CD4-positive, alpha-beta T cell treated with Interleukin-4 for 4 hours (primary cell): Measurements from ENCODE around the gene TOMM20.
"Not testable (repeated sequence)": the region's sequence is repeated elsewhere in the genome, so short reads cannot be mapped to it uniquely, and the experiment has no call there.

Source experiments
- DNase-seq: peaks from one replicate; pipeline ENCODE4 v3.0.0-alpha.2; 2020

The TOMM20 gene

DNA sequence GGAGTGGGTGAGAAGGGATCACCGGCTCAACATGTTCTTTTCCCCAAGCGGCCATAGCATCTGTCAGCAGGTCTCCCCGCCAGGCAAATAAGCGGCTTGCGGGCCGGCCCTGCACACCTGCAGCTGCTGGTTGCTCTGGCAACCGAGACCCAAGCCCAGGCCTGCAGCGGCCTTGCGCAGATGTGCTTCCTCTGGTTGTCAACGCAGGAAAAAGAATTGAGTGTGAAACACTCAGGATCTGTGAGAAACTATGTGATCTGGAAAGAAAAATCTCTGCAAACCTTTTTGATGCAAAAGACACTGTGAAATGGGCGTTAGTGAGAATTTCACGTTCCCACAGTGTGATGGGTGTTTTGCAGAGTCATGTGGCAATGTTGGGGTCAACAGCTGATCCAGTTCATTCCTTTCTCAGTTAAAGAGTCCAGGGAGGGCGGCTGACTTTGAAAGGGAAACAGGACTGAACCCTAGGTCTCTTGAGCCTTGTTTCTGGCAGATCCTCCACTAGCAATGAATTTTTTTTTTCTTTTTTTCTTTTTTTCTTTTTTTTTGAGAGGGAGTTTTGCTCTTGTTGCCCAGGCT is 28.4 kb downstream of the TOMM20 start:
- no peak for DNase-seq

DNA sequence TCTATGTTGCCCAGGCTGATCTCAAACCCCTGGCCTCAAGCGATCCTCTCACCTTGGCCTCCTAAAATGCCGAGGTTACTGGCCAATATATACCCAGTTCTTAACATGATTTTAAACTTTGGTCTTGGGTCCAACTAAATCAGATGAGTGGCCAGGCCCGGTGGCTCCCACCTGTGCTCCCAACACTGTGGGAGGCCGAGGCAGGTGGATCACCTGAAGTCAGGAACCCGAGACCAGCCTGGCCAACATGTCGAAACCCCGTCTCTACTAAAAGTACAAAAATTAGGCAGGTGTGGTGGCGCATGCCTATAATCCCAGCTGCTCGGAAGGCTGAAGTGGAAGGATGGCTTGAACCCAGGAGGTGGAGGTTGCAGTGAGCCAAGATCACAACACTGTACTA is 29.6 kb downstream of the TOMM20 start:
- no peak for DNase-seq

DNA sequence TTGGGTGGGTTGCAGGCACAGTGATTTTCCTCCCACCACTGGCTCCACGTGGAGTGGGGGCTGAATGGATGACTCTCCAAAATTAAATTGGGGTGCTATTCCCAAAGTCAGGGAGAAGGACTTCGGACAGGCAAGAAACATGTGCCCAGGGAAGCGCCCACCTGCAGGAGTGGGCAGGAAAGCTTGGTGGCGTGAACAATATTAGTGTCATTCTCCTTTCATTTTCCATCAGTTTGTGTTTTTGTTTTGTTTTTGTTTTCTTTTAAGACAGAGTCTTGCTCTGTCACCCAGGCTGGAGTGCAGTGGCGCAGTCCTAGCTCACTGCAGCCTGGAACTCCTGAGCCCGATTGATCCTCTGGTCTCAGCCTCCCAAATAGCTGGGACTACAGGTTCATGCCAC is 30.1 kb downstream of the TOMM20 start:
- DNase-seq, result no peak

DNA sequence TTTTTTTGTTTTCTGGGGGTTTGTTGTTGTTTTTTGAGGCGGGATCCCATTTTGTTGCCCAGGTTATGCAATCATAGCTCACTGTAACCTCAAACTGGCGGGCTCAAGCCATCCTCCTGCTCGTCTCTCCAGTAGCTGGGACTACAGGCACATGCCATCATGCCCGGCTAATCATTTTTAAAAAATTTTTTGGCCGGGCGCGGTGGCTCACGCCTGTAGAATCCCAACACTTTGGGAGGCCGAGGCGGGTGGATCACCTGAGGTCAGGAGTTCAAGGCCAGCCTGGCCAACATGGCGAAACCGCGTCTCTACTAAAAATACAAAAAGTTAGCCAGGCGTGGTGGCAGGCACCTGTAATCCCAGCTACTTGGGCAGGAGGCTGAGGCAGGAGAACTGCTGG is 31.1 kb downstream of the TOMM20 start:
- DNase-seq, result not testable (repeated sequence)

DNA sequence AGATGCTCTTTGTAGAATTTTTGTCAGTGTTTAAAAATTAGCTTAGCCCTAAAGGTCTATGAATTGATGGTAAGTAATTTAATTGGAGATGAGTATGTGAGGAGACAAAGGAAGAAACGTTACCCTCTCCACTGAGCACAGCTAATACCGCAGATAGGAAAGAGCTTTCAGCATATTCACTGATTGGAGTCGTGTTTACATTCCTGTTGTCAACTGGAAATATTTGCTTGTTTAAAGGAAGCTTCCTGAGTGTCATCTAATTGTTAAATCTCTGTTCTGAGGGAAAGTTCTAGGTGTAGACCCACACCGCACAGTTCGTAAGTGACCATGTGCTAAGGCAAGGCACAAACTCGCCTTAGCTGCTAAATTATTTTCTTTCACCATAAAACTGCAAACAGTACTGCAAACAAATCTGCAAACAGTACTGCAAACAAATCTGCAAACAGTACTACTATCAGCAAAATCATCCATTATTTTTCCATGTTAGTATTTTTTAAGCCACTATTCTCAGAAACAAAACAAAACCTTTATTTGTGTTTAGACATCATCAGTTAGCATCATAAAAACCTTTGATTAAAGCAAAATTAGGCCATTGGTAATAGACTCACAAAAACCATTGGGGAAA is 32.6 kb downstream of the TOMM20 start:
- no peak for DNase-seq

DNA sequence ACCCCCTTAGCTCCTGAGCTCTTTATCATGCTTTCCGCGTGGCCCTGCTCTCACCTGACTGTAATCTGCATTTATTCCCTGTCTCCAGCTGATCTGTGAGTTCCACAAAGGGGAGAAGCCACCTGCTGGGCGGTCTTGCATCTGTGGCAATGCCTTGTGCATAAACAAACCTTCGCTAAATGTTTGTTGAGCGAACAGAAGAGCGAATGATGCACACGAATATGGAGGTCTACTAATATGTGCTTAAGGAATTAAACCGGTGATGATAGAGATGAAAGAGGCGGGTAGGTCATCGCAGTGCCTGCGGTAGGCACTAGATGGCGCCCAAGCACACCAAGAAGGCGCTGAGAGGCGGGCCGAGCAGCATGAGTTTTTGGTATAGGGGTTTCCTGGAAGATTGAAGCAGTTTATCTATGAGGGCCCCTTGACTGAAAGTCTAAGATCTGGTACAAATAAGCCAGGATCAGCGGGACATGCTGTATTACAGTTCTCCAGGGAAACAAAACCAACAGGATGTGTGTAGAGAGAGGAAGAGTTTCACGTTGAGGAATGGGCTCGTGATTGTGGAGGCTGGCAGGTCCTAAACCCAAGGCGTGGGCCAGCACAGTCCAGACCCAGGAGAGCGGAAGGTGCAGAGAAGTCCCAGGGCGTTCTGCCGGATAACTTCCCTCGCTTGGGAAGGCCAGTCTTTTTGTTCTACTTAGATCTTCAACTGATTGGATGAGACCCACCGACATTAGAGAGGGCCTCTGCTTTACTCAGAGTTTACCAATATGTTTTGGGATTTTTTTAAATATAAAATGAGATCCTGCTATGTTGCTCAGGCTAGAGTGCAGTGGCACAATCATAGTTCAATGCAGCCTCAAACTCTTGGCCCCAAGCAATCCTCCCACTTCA is 34.7 kb downstream of the TOMM20 start:
- DNase-seq, result peak; percentile 79

DNA sequence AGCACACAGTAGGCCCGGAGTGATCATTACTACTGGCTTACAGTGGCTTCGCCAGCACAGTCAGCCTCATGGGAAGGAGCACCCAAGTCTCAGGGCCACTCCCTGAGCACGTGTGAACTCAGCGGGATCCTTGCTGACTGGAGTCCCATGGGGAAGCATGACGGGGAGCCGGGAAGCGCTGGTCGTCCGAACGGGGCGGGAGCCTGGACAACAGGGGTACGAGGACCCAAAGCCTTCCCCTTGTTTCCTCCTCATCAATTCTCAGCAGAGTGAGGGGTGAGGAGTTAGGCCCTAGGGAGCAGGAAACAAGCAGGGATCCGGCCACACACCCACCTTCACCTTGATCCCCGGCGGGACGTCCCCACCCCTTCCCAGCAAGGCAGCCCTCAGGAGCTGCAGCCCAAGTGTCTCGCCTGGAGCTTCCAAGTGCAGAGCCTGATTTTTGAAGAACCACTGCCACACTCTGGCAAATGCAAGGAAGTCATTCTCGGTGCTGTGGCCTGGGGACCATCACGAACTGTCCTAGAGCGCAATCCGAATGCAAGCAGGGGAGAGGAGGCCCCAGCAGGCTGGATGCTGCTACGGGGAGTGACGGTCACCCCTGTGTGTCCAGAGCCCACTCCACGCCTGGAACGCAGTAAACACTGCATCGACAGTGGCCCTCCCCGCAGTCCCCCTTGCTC is 35.5 kb downstream of the TOMM20 start:
- no peak for DNase-seq

DNA sequence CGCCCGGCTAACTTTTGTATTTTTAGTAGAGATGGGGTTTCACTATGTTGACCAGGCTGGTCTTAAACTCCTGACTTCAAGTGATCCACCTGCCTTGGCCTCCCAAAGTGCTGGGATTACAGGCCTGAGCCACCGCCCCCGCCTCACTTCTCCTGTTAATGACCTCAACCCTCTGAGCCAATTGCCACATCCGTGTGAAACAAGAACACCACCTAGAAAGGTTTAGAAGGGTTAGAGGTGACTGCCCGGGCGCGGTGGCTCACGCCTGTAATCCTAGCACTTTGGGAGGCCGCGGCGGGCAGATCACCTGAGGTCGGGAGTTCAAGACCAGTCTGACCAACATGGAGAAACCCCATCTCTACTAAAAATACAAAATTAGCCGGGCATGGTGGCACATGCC is 36.2 kb downstream of the TOMM20 start:
- DNase-seq, result not testable (repeated sequence)

DNA sequence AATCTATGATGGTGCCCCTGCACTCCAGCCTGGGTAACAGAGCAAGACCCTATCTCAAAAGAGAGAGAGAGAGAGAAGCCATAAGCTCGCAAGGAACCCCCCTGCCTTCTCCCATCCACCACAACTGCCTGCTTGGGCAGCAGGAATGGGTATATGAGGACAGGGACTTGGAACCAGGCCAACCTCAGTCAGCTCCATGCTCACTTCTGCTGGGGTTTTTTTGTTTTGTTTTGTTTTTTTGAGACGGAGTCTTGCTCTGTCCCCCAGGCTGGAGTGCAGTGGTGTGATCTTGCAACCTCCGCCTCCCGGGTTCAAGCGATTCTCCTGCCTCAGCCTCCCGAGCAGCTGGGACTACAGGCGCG is 36.6 kb downstream of the TOMM20 start:
- not testable (repeated sequence) for DNase-seq

DNA sequence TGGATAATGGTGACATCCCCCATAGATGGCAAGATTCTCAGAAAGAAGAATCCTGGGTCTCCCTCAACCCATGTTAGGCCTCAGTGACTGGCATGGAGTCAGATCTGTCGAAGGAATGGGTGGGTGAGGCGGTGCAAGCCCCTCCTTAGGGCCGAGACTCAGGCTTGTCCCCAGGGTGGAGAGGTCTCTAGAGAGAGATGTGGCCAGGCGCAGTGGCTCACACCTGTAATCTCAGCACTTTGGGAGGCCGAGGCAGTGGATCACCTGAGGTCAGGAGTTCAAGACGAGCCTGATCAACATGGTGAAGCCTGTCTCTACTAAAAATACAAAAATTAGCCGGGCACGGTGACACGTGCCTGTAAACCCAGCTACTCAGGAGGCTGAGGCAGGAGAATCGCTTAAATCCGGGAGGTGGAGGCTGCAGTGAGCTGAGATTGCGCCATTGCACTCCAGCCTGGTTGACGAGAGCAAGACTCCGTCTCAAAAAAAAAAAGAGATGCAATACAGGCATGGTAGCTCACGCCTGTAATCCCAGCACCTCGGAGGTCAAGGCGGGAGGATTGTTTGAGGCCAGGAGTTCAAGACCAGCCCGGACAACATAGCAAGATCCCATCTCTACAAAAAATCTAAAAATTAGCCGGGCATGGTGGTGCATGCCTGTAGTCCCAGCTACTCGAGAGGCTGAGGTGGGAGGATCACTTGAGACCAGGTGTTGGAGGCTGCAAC is 37.2 kb downstream of the TOMM20 start:
- not testable (repeated sequence) for DNase-seq

DNA sequence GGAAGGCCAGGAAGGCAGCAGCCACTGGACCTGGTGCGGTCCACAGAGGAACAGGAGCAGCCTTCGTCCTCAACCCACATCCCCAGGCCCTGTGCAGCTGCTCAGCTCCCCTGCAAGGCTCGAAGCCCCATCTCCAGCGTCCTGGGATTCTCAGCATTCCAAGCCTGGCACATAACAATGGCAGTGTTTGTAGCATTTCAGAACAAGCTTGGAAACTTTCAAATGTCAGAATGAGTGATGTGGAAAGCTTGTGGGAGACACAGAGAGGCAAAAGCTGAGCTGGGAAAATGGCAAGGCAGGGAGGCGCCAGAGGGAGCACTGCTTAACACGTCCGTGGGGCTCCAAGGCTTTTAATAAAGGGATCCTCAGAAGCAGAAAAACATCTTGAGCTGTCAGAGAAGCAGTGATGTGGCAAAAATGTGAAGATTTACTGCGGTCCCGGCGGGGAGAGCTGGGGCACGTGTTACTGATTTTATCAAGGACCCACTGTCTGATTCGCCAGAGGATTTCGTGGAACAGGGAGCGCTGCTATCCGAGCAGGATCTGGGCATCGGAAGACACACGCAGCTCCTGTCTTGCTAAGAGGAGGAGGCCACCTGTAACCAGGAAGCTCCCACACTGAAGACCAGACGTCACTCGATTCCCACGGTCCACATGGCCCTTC is 38.1 kb downstream of the TOMM20 start:
- no peak for DNase-seq

DNA sequence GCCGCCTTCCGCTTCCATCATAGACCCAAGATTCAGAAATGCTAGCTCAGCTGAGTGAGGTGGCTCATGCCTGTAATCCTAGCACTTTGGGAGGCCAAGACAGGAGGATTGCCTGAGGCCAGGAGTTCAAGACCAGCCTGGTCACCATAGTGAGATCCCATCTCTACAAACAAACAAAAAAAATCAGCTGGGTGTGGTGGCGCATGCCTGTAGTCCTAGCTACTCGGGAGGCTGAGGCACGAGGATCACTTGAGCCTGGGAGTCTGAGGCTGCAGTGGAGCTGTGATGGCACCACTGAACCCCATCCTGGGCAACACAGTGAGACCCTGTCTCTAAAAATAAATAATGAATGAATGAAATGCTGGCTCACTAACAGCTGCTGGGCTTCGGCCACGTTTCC is 39.7 kb downstream of the TOMM20 start:
- no peak for DNase-seq

DNA sequence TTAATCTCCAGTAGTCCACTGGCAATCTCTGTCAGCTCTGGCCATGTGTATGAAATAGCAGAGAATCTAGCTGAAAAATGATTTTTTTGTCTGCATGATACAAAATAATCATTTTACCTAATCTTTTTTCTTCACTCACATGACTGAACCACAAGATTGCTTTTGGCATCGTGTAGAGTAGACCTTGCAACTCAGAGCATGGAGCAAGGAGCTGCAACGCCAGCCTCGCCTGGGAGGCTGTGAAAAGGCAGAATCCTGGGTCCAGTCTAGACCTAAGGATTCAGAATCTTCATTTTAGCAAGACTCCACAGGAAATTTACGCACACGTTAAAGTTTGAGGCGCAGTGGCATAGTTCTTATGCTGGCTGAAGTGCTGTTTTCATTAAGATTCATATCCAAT is 40.2 kb downstream of the TOMM20 start:
- DNase-seq, result no peak

DNA sequence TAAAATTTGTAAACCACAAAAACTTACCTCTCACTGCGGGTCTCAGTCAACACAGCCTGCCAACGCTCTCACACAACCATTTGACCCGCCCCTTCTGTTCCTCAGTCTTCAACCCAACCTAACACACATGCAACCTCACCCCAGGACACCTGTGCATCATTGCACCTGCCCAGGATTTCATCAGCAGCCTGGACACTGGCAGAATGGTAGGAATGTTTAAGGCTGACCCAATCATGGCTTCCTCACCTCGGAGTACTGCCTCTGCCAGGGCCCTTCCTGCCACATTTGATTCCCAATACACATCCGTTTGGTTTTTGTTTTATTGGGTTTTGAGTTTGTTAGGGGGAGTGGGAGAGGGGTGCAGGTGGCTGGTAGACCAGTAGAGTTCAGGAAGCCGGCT is 40.7 kb downstream of the TOMM20 start:
- no peak for DNase-seq

DNA sequence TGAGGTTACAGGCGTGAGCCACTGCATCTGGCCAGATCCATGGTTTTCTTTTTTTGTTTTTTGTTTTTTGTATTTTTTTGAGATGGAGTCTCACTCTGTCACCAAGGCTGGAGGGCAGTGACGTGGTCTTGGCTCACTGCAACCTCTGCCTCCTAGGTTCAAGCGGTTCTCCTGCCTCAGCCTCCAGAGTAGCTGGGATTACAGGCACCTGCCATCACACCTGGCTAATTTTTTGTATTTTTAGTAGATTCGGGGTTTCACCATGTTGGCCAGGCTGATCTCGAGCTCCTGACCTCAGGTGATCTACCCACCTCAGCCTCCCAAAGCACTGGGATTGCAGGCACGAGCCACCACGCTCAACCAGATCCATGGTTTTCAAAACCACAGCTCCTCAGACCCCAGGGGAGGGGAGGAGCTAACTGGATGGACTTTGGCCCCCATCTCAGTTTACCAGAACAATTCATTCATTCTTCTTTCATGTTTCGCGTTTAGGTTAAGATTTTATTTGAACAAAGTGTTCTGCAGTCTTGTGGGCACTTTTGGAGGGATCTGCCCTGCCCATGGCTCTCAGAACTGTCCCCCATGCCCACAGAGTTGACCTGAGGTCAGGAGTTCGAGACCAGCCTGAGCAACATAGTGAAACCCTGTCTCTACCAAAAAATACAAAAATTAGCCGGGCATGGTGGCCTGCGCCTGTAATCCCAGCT is 43.1 kb downstream of the TOMM20 start:
- not testable (repeated sequence) for DNase-seq

DNA sequence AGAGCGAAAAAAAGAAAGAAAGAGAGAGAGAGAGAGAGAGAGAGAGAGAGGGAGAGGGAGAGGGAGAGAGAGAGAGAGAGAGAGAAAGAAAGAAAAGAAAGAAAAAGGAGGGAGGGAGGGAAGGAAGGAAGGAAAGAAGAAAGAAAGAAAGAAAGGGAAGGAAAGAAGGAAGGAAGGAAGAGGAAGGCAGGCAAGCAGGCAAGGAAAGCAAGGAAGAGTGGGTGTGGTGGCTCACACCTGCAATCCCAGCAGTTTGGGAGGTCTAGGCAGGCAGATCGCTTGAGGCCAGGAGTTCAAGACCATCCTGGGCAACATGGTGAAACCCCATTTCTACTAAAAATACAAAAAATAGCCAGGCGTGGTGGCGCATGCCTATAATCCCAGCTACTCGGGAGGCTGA is 47.8 kb downstream of the TOMM20 start:
- not testable (repeated sequence) for DNase-seq

DNA sequence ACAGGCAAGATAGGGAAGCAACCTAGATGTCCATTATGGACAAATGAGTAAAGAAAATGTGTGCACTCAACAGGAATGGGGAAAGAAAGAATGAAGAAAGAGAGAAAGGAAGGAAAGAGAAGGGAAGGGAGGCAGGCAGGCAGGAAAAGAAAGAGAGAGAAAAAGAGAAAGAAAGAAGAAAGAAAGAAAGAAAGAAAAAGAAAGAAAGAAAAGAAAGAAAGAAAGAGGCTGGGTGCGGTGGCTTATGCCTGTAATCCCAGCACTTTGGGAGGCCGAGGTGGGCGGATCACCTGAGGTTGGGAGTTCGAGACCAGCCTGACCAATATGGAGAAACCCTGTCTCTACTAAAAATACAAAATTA is 48.4 kb downstream of the TOMM20 start:
- not testable (repeated sequence) for DNase-seq

DNA sequence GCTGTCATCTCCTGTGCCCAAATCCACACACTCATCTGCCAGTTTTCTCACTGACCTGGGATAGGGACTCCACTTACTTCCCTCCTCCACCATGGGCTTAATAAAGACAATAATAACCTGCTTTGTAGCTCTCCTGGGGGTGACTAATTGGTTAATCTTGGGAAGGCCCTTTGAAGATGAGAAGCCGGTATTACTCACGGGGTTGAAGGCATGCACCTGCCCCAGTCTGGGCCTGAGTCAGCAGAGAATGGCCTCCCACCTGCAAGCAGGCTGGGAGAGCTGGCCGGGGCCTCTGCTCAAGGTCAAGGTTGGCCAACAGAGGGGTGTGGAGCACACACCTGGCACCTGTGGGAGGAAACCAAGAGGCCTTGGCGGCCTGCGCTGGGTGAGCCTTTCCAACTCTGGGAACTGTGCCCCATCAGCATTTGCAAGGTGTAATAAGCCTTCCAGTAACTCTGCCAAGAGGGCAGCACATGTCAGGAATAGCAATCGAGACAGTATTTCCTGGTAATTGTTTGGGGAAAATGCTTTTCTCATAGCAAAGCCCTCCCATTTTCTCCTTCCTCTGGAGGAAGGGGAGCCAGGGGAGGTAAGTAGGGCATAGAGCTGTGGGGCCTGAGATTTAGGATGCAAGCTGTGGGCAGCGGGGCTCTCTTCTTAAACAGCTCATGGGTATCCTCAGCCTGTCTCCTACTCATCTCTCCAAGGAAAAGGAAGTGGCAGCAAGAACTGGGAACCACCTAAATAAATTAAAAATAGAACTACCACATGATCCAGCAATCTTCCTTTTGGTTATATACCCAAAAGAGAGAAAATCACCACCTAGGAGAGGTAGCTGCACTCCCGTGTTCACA is 49.0 kb downstream of the TOMM20 start:
- no peak for DNase-seq

DNA sequence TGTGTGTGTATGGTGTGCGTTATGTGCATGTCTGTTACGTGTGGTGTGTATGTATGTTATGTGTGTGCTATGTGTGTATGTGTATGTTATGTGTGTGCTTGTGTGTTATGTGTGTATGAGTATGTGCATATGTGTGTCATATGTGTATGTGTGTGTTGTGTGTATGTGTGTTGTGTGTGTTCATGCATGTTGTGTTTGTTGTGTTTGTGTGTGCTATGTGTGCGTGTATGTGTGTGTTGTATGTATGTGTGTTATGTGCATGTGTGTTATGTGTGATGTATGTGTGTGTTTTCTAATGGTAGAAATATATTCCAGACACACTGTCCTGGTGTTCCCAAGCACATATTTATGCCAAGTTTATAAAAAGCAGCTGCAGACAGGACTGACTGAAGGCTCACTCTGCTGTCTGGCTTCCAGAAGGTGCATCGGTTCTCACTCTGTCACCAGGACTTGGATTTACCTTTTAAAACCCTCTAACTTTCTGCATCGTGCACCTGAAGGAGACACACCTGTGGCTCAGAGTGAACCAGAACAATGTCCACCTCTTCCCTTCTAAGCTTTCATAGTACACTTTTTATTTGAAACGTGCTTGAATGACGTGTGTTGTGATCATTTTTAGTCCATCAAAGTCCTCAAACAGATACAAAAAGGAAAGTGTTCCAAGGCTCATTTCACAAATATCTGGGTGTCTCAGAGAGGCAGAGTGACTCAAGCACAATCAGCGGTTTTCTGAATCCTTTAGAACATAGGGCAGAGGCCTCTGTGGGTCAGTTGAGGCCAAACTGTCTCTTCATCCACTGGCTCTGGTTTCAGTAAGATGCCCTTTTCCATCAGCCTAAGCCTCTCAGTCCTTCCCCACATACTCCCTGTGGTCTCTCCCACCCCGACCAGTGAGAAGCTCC is 49.9 kb downstream of the TOMM20 start:
- DNase-seq, result no peak
